IPS-15b (cell line): Measurements from ENCODE around the gene NANS.
"Not testable (repeated sequence)": the region's sequence is repeated elsewhere in the genome, so short reads cannot be mapped to it uniquely, and the experiment has no call there.

Experiments
- H3K27me3 ChIP-seq: one replicate; pipeline ENCODE4 v1.6.1; 2013; ENCODE audit warnings: low read length; ENCODE audit not compliant: control insufficient read depth, insufficient read depth
- H3K36me3 ChIP-seq: one replicate; pipeline ENCODE4 v1.6.1; 2013; ENCODE audit warnings: low read length; ENCODE audit not compliant: control insufficient read depth, insufficient read depth
- H3K4me1 ChIP-seq: one replicate; pipeline ENCODE4 v1.6.1; 2013; ENCODE audit warnings: mild to moderate bottlenecking, low read length; ENCODE audit not compliant: control insufficient read depth, insufficient read depth
- H3K4me3 ChIP-seq: one replicate; pipeline ENCODE4 v1.5.1; 2013; ENCODE audit warnings: low read depth, low read length
- H3K9ac ChIP-seq: one replicate; pipeline ENCODE4 v1.6.1; 2013; ENCODE audit warnings: low read depth, mild to moderate bottlenecking, low read length
- H3K9me3 ChIP-seq: one replicate; pipeline ENCODE4 v1.6.1; 2013; ENCODE audit warnings: mild to moderate bottlenecking, low read length; ENCODE audit not compliant: control insufficient read depth, insufficient read depth

NANS gene

DNA sequence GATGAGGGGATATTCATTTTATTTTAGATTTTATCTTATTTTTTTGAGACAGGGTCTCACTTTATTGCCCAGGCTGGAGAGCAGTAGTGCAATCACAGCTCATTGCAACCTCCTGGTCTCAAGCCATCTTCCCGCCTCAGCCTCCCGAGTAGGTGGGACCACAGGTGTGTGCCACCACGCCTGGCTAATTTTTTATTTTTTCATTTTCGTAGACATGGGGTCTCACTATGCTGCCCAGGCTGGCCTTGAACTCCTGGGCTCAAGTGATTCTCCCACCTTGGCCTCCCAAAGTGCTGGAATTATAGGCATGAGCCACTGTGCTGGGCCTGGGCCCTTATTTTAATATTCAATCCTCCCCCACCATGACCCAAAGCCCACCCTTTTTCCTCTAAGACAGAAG is 73.5 kb downstream of the NANS start:
- peaks cover 12% of the 10 kb centered on the region for H3K36me3 ChIP-seq
- not testable (repeated sequence) for H3K9me3 ChIP-seq

DNA sequence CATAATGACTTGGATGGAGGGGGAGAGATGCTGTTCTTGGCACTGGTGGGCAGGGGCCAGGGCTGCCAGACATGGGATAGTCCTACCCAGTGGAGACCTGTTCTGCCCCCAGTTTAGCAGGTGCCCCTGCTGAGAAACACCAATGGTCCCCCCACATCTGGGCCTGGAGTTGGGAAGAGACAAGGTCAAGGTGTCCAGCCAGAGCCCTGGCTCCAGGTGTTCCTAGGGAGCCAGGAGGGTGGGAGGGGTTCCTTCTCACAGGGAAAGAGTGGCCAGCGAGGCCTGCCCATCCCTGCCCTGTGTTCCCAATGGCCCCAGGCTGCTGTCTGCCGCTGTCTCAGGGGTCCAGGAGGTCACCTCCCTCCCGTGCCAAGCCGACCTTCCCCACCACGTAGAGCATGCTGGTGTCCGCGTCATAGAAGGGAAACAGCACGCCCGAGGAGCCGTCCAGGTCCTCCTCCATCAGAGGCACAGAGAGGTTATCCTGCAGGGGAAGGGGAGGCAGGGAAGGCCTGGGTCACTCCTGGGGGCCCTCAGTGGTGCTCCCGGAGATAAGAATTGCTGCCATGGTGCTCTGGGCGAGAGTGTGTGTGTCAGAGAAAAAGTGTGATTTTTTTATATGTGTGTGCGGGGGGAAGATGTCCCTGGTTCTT is 74.2 kb downstream of the NANS start:
- Histone ChIP-seq H3K9me3 (no peaks in the 10 kb centered on the region), H3K36me3 (peaks cover 12% of the 10 kb centered on the region), H3K4me1 (no peaks in the 10 kb centered on the region), H3K4me3 (no peak overlapping the region), H3K27me3 (no peaks in the 10 kb centered on the region), H3K9ac (no peak overlapping the region)

More for the DNA sequence above, 73.5 kb downstream of the NANS start:
- H3K4me3 ChIP-seq, H3K9ac ChIP-seq, H3K27me3 ChIP-seq, H3K4me1 ChIP-seq: not testable (repeated sequence)

GRCh38 chr9:98132158-98132557 is 75.6 kb downstream of the NANS start:
- Histone ChIP-seq H3K9ac (no peak overlapping the region), H3K4me3 (no peak overlapping the region), H3K27me3 (no peaks in the 10 kb centered on the region), H3K36me3 (peaks cover 7% of the 10 kb centered on the region), H3K4me1 (no peaks in the 10 kb centered on the region), H3K9me3 (no peaks in the 10 kb centered on the region)
